Measurements from ENCODE around the gene ZNF839.

- TF ChIP-seq POLR2A (IDR thresholded peaks at IDR 0.05) (no peak), CTCF (IDR thresholded peaks at IDR 0.05) (no peak)
Observed at GRCh38 chr14:102377696-102378095, 58.1 kb downstream of the ZNF839 start.
